Nasal cavity respiratory epithelium epithelial cell of viscerocranial mucosa (primary cell): Measurements from ENCODE around the gene DNLZ. TPM values are rescaled to one million over a fixed set of nuclear protein-coding genes. Genes with fewer than 3 reads are reported as not detected.

Source experiments
- total RNA-seq: library from RNA; depleted of rRNA; stranded (reverse); fragments of >200 nt; gene quantifications from 2 replicates; pipeline ENCODE4 v1.2.3, GENCODE V29; 2014

DNLZ gene
- total RNA-seq: 8.2 and 14.0 TPM in 2 replicates

GRCh38 chr9:136363106-136363948 is at the start of gene DNLZ:
Gene DNLZ, minus strand, starts transcription at chr9:136363744. Its CDS starts 30 bp downstream, at chr9:136363714.

GRCh38 chr9:136410500-136411287 is 47.1 kb upstream of the DNLZ start, which contains the start of the genes ENTR1 and PMPCA:
Gene ENTR1, minus strand, starts transcription at chr9:136410614. Its CDS starts 217 bp downstream, at chr9:136410397.
Gene PMPCA, plus strand, starts transcription at chr9:136410658. Its CDS starts 11 bp downstream, at chr9:136410669.

GRCh38 chr9:136400038-136400834 is 36.7 kb upstream of the DNLZ start, which contains the start of gene SNAPC4:
Gene SNAPC4, minus strand, starts transcription at chr9:136400170. Its CDS starts 1,742 bp downstream, at chr9:136398428.

GRCh38 chr9:136373300-136374182 is 10.0 kb upstream of the DNLZ start, which contains the start of gene CARD9:
Gene CARD9, minus strand, starts transcription at chr9:136373669. Its CDS starts 1,591 bp downstream, at chr9:136372078.

GRCh38 chr9:136327304-136327974 is 36.1 kb downstream of the DNLZ start, which contains the start of gene GPSM1:
Gene GPSM1, plus strand, starts transcription at chr9:136327539. Its CDS starts 157 bp downstream, at chr9:136327696.

Other genes starting within 250 kb of the DNLZ start
- gene TMEM250, start 244.9 kb downstream of the DNLZ start, total RNA-seq: 71.1 and 82.0 TPM in 2 replicates
- not detected in 2 replicates for gene LHX3, start 158.6 kb downstream of the DNLZ start, total RNA-seq
- gene QSOX2, start 117.9 kb downstream of the DNLZ start, total RNA-seq: 15.4 and 18.4 TPM in 2 replicates
- under 0.01 and 0.14 TPM in 2 replicates for gene CCDC187, start 59.6 kb downstream of the DNLZ start, total RNA-seq
- gene GPSM1, start 36.2 kb downstream of the DNLZ start, total RNA-seq: 9.9 and 13.8 TPM in 2 replicates
- 0.34 and 1.2 TPM in 2 replicates for gene CARD9, start 9.9 kb upstream of the DNLZ start, total RNA-seq
- gene SNAPC4, start 36.4 kb upstream of the DNLZ start, total RNA-seq: 5.5 and 11.7 TPM in 2 replicates
- gene ENTR1, start 46.9 kb upstream of the DNLZ start, total RNA-seq: 61.6 and 77.6 TPM in 2 replicates
- gene PMPCA, start 46.9 kb upstream of the DNLZ start, total RNA-seq: 40.7 and 44.9 TPM in 2 replicates
- 3.1 and 9.0 TPM in 2 replicates for gene INPP5E, start 76.1 kb upstream of the DNLZ start, total RNA-seq
- gene SEC16A, start 119.3 kb upstream of the DNLZ start, total RNA-seq: 25.6 and 66.3 TPM in 2 replicates
- gene NOTCH1, start 182.3 kb upstream of the DNLZ start, total RNA-seq: 160 and 571 TPM in 2 replicates